GM18861 (cell line): ENCODE measurements around the gene IGF2.
"Not testable (repeated sequence)": the region's sequence is repeated elsewhere in the genome, so short reads cannot be mapped to it uniquely, and the experiment has no call there.

Experiments used
- ATAC-seq: cut with Tn5 transposase; IDR thresholded peaks from one replicate; pipeline ENCODE4 v1.9.1; 2021; ENCODE audit not compliant: unreplicated experiment

The IGF2 gene, protein sequence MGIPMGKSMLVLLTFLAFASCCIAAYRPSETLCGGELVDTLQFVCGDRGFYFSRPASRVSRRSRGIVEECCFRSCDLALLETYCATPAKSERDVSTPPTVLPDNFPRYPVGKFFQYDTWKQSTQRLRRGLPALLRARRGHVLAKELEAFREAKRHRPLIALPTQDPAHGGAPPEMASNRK

DNA sequence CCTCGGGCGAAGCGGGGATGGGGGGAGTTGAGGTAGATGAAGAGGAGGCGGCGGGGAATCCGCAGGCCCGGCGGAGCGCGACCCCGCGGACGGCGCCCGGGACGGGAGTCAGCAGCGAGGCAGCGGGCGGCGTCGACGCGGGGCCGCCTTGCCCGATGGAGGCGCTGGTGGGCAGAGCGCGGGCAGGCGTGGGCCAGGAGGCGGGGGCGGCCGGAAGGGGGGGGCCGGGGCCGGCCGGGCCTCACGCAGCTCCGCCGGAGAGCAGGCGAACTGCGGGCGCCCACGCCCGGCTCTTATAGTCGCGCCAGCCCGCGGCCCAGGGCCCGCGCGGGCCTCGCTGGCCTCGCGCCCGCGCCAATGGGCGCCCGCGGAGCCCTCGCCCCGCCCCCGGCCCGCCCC lies at the start of gene IGF2:
TSS of gene IGF2 (minus strand) at position 267 of the 399 bp plus-strand sequence. CDS start 3,866 bp downstream, outside the sequence.
- no peak for ATAC-seq

DNA sequence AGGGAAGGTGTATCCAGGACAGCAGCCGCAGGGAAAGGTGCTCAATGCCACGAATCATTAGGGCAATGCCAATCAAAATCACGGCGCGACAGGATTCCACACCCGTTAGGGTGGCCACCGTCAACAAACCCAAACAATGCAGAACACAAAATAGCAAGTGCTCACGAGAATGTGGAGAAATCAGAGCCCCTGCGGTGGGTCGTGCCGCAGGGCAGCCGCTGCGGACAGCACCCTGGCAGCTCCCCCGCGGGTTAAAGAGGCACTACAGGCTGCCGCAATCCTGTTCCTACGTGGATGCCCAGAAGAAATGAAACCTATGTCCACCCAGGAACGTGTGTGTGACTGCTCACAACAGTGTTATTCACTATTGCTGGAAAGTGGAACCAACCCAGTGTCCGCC lies 49.6 kb upstream of the IGF2 start:
- ATAC-seq = no peak

DNA sequence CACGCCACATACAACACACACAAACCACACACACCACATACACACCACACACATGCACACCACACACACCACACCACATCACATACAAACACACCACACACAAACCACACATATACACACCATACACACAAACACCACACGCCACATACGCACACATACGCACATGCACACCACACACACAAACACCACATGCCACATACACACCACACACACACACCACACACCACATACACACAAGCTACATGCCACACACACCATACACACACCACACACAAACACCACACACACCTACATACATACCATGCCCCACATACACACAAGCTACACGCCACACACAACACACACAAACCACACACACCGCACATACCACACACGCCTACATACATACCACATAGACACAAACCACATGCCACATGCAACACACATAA lies 48.1 kb upstream of the IGF2 start:
- ATAC-seq = no peak

DNA sequence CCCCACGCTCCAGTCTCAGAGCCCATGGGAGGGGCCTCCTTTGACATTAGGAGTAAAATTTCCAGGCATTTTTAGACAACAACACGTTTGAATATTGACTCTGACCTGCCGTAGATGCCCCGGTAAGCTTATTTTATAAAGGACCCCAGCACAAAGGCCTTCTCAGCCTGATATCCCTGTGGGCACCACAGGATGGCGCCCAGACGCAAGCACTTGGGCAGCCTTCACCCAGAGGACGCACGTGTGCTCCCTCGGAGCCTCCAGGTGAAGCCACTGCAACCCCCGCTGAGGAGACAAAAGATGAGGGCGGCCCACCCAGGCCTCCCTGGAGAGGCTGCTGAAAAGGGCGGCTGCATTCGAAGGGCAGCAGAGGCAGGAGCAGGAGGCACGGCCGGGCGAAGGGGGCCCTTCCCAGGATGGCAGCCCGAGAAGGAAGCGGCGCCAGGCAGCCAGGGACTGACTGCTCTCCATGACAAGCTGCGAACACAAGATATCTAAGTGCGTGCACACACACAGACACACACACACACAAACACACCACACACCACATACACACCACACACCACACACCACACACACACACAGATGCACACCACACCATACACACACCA lies 47.6 kb upstream of the IGF2 start:
- ATAC-seq = no peak

DNA sequence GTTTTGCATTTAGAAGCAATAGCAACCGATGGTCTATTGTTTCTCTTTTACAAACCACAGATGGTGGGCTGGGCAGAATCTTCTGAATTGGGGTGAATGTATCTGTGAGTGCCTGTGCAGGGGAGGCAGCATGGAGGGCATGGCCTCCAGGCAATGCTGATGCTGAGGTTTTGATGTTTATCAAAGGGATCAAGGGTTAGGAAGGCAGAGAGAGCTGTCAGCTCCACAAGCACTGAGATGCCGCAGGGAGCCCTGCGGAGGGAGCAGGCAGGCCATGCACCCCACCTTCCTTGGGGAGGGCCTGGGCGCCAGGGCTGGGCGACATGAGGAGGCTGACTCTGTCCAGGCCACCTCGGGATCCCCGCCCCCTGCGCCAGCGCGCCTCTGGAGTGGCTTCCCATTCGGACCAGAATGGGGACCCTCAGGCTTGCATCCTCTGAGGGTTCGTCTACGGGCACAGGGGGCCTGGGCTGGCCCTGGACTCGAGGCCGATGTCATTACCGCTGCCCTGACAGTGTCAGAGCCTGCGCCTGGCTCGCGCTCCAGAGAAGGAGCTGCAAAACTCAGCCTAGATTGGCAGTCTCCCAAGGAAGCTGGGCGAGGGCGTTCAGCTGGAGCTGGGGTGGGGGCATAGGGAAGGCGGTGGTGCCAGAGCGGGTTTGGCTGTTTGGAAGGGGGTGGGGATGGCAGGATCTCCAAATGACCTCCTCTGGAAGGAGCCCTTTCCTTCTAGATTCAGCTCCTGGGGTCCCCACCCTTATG lies 46.3 kb upstream of the IGF2 start:
- no peak for ATAC-seq

DNA sequence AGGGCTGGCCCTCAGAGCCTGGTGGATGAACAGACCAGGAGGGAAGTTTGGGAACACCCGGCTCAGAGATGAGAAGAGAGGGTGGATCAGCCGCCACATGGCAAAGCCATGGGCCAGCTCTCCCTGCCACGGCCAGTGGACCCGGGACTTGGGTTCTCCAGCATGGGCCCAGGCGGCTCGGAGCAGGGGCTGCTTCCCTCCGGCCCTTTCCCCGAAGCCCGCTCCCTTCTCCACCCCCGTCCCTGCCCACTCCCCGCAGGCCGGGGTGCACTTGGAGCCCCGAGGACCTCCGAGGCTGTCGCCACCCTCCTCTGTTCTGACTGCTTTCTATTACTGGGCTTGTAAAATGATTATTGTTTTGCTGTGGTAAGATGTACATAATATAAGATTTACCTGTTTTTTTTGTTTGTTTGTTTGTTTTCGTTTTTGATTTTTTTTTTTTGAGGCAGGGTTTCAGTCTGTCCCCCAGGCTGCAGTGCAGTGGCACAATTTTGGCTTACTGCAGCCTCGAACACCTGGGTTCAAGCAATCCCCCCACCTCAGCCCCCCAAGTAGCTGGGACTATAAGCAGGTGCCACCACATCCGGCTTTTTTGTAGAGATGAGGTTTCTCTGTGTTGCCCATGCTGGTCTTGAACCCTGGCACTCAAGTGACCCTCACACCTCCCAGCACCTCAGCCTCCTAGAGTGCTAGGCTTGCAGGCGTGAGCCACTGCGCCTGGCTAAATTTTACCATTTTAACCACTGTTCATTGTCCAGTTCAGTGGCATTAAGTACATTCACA lies 43.7 kb upstream of the IGF2 start:
- no peak for ATAC-seq

GRCh38 chr11:2182075-2182474 lies 42.9 kb upstream of the IGF2 start:
- no peak for ATAC-seq

GRCh38 chr11:2180789-2181370 lies 41.7 kb upstream of the IGF2 start:
- no peak for ATAC-seq

- no peak for ATAC-seq
Observed at GRCh38 chr11:2180347-2180746, 41.2 kb upstream of the IGF2 start.

DNA sequence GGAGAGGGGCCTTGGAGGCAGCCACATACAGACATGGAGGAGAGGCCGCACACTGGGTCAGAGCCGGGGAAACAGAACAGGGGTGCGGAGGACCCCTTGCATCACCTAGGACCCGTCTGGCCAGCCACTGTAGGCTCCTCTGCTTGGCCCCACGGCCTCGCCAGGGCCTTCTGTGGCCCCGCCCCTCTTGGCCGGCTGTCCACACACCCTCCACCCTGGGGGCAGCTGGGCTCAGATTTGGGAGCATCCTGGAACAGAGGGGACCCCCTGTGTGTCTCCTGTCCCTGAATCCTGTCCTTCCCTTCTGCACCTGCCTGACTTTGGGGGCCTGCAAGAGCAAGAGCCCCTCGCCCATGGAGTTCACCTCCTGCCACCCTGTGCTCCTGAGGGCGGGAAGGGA lies 40.3 kb upstream of the IGF2 start:
- ATAC-seq = no peak

DNA sequence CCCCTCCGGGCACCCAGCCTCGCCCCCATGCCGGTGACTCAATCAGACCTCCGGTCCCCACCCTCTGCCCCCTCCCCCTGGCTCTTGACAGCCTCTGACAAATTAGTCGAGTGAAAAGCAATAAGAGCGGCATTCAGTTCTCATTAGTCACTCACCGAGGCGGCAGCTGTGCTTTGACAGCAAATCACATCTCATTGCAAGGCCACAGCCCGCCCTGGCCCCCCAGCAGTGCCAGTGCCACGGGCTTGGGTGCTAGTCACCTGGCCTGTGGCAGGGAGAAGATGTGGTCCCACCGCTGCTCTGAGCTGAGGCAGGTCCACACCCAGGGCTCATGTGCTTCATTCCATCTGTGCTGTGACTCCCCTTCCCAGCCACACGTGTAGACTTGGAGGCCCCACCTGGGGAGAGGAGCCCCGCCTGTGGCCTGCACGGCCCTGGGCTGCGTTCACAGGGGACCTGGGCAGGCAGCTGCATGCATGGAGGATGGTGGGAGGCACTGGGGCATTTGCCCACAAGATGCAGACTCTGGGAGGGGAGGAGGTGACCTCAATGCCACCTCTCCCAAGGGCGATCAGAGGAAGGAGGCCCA lies 39.8 kb upstream of the IGF2 start:
- no peak for ATAC-seq

DNA sequence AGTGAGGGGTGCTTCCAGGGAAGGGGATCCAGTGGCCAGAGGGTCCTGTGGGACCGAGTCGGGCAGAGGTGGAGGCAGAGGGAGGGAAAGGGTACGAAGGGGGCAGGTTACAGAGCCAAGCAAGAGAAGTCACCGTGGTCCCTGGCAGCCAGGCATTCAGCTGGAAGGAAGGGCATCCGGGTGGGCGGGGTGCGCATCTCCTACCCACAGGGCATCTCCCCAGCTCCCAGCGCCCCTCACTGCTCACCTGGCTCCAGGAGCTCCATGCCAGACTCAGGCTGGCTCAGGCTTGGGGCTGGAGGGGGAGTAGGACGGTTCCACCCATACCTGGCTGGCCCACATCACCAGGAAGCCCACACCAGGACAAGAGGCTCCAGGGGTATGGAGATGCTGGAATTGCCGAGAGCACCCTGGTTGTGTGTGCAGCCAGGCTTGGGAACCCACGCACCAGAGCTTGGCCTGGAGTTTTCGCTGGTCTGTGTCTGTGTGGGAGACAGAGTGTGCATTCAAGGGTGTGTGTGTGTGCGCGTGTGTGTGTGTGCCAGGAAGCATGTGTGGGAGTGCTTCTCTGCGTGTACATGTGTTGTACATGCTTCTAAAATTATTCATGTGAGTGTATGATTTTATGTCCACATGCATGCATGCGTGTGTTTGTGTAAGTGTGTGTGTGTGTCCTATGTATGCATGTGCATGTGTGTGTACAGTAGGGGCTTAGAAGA lies 39.0 kb upstream of the IGF2 start:
- ATAC-seq = not testable (repeated sequence)

- ATAC-seq = no peak
Observed at GRCh38 chr11:2177076-2177475, 37.9 kb upstream of the IGF2 start.

GRCh38 chr11:2176389-2176900 lies 37.3 kb upstream of the IGF2 start:
- no peak for ATAC-seq

DNA sequence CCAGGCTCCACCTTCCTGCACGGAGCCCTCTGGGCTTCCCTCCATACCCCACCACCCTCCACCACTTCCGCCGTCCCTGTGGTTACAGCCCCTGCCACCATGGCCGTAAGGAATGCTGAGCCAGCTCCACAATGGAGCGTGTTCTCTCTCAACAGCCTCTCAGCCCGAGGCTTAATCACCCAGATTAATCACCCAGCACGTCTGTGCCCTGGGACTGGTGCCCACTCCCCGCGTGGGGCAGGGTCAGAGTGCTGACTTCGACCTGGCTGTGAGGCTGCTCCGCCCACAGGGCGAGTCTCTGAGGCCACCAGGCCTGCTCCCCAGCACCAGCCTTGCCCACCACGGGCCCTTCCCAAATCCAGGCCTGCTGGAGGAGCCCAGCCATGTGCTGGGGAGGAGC lies 36.5 kb upstream of the IGF2 start:
- no peak for ATAC-seq

- ATAC-seq = no peak
Observed at GRCh38 chr11:2174361-2174760, 35.2 kb upstream of the IGF2 start.

- ATAC-seq = no peak
Observed at GRCh38 chr11:2173761-2174160, 34.6 kb upstream of the IGF2 start.

DNA sequence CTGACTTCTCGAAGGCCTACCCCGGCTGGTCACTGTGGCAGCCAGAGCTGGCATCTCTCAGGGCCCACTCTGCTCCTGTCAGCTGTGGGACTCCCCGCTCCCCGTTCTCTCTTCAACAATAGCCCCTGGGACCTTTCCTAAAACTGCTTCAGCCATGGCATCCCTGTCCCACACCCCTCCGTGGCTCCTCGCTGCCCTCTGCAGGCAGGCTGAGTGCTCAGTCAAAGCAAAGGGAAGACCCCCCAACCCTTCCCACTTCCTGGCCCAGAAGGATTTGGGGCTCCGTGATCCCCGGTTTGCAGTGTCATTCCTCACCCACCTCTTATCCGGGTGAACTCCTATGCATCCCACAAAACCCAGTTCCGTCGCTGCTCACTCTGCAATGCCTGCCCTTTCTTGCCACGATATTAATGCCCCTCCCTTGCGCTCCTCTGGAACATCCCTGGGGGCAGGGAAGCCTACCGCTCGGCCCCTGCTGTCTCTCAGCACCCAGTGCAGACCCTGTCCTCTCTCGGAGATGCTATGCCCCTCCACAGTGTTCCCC lies 34.0 kb upstream of the IGF2 start:
- no peak for ATAC-seq

DNA sequence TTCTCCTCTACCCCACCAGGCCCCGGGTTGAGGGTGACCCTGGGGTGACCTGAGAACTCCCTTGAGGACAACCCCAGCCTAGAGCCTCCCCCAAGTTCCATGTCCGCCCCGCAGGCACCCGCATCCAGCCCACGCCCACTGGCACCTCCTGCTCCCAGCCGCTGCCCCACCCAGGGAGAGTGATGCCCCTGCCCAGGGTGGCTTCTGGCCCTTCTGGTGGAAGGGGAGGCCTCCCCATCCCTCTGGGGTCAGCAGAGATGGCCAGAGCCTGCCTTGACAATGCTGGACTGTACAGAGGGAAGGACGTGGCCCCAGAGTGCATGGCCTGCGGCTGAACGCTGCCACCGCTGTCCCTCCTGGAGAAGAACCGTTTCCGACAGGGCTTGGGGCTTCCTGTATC lies 33.5 kb upstream of the IGF2 start:
- ATAC-seq = no peak

GRCh38 chr11:2171591-2172003 lies 32.4 kb upstream of the IGF2 start, which contains the start of gene TH:
Gene TH (minus strand): TSS chr11:2171815. CDS start chr11:2171786, 29 bp downstream.
- no peak for ATAC-seq
